MM.1S (cell line): Measurements from ENCODE around the gene TEP1.

Experiments
- EZH2 ChIP-seq: fragments of 300-600 bp; sonication (generic); optimal IDR thresholded peaks from 2 replicates; pipeline ENCODE3; 2017; ENCODE audit warnings: low read depth, mild to moderate bottlenecking, antibody characterized with exemption, low read length, mixed read lengths
- EZH2phosphoT487 ChIP-seq: fragments of 300-600 bp; sonication (generic); IDR thresholded peaks from 2 replicates; pipeline ENCODE4 v1.6.1; 2018; ENCODE audit warnings: antibody characterized with exemption, low read length
- TF ChIP-seq, protein P1 (sequence below): fragments of 300-600 bp; sonication (generic); IDR thresholded peaks from 2 replicates; pipeline ENCODE4 v1.5.1; 2016; ENCODE audit warnings: antibody characterized with exemption, low read length, mixed read lengths

GRCh38 chr14:20332788-20333493 is 80.4 kb downstream of the TEP1 start, which contains the start of gene CCNB1IP1:
- TF ChIP-seq, protein P1, sequence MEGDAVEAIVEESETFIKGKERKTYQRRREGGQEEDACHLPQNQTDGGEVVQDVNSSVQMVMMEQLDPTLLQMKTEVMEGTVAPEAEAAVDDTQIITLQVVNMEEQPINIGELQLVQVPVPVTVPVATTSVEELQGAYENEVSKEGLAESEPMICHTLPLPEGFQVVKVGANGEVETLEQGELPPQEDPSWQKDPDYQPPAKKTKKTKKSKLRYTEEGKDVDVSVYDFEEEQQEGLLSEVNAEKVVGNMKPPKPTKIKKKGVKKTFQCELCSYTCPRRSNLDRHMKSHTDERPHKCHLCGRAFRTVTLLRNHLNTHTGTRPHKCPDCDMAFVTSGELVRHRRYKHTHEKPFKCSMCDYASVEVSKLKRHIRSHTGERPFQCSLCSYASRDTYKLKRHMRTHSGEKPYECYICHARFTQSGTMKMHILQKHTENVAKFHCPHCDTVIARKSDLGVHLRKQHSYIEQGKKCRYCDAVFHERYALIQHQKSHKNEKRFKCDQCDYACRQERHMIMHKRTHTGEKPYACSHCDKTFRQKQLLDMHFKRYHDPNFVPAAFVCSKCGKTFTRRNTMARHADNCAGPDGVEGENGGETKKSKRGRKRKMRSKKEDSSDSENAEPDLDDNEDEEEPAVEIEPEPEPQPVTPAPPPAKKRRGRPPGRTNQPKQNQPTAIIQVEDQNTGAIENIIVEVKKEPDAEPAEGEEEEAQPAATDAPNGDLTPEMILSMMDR: no peak
- no peak for TF ChIP-seq EZH2phosphoT487
- TF ChIP-seq EZH2: no peak
